GM12891 (cell line): ENCODE results near the gene ABCC10.
A peak's percentile ranks its signal among the peaks of the same experiment; 100 is the strongest.

Source experiments
- DNase-seq: peaks from one replicate; pipeline ENCODE4 v3.0.0; 2011; ENCODE audit warnings: low spot score; ENCODE audit not compliant: insufficient read length
- FAIRE-seq: peaks from 2 replicates; lab custom pipeline; 2011; peaks lifted over from hg19 to GRCh38; lab: Jason Lieb, UNC
- PAX5 ChIP-seq: IDR thresholded peaks from 2 replicates; pipeline ENCODE4 v1.6.1; 2011; ENCODE audit warnings: low read length, moderate library complexity, mild to moderate bottlenecking; ENCODE audit not compliant: insufficient read depth, severe bottlenecking
- POLR2A ChIP-seq: IDR thresholded peaks from 2 replicates; pipeline ENCODE4 v1.6.1; 2011; ENCODE audit warnings: low read depth, low read length, control low read depth
- POLR2AphosphoS5 ChIP-seq: IDR thresholded peaks from 2 replicates; pipeline ENCODE4 v1.6.1; 2011; ENCODE audit warnings: low read depth, low read length, control low read depth
- POU2F2 ChIP-seq: IDR thresholded peaks from 2 replicates; pipeline ENCODE4 v1.6.1; 2011; ENCODE audit warnings: low read depth, mild to moderate bottlenecking, control low read depth, low read length, moderate library complexity
- SPI1 ChIP-seq: IDR thresholded peaks from 2 replicates; pipeline ENCODE4 v1.6.1; 2011; ENCODE audit warnings: low read depth, low read length, control low read depth
- TAF1 ChIP-seq: IDR thresholded peaks from 2 replicates; pipeline ENCODE4 v1.6.1; 2011; ENCODE audit warnings: low read depth, low read length, control low read depth

ABCC10 gene

DNA sequence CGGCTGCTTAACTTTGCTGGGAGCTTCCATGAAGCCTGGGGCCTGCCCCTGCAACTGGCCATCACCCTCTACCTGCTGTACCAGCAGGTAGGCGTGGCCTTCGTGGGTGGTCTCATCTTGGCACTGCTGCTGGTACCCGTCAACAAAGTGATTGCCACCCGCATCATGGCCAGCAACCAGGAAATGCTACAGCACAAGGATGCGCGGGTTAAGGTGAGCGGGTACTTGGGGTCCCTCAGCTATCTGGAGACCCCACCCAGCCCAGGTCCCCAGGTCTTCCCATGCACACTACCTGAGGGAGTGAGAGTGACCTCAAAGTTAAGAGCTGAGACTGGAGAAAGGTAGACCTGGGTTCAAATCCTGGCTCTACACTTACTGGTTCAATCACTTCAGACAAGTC, 5.8 kb downstream of the ABCC10 start:
- TF ChIP-seq SPI1 = no peak
- no peak for TF ChIP-seq PAX5
- TF ChIP-seq POU2F2 = no peak
- no peak for TF ChIP-seq TAF1
- no peak for TF ChIP-seq POLR2AphosphoS5
- TF ChIP-seq POLR2A = no peak
- FAIRE-seq (no peak), DNase-seq (no peak)

DNA sequence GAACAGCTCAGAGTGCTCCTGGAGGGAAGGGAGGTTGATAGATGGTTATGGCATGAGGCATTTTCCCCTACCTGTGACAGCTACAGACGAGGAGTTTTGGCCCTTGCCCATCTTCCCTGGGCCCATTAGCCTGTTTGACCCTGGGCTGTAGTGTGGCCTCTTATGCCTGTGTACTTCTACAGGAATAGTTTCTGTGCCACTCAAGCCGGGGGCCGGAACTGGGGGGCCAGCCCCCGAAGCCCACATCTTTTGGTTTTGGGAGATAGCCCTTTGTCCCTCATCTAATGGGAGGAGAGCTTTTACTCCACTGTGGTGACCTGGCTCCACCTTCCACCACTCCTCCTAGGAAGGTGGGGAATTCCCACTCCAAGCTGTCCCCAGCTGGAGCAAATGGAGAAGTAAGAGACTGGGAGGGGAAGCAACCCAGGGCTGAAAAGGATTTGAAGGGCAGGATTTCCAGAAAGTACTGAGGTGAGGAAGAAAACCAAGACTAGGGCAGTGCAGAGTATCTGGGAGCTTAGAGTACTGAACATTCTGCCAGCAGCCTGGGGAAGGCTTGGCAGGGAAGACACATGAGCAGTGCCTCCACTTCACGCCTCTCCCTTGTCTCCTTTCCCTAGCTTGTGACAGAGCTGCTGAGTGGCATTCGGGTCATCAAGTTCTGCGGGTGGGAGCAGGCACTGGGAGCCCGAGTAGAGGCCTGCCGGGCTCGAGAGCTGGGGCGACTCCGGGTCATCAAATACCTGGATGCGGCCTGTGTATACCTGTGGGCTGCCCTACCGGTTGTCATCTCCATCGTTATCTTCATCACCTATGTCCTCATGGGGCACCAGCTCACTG, 6.9 kb downstream of the ABCC10 start:
- FAIRE-seq (no peak), DNase-seq (no peak)
- TF ChIP-seq POLR2A (no peak), POLR2AphosphoS5 (no peak), SPI1 (no peak), PAX5 (no peak), POU2F2 (no peak), TAF1 (no peak)

GRCh38 chr6:43434943-43435342, 7.6 kb downstream of the ABCC10 start:
- TF ChIP-seq PAX5 = no peak
- no peak for TF ChIP-seq TAF1
- no peak for TF ChIP-seq SPI1
- TF ChIP-seq POLR2AphosphoS5 = no peak
- TF ChIP-seq POU2F2 = no peak
- TF ChIP-seq POLR2A = no peak
- FAIRE-seq (no peak), DNase-seq (no peak)

GRCh38 chr6:43435682-43436437, 8.5 kb downstream of the ABCC10 start:
- FAIRE-seq (no peak), DNase-seq (no peak)
- 0 out of 2 replicates have a peak, but pooled peaks have one; percentile 22 for TF ChIP-seq POLR2A
- no peak for TF ChIP-seq PAX5

- DNase-seq (no peak), FAIRE-seq (no peak)
- TF ChIP-seq SPI1 (no peak), POU2F2 (no peak), POLR2A (no peak), POLR2AphosphoS5 (no peak), TAF1 (no peak), PAX5 (no peak)
Observed at GRCh38 chr6:43436577-43437282, 9.4 kb downstream of the ABCC10 start.

DNA sequence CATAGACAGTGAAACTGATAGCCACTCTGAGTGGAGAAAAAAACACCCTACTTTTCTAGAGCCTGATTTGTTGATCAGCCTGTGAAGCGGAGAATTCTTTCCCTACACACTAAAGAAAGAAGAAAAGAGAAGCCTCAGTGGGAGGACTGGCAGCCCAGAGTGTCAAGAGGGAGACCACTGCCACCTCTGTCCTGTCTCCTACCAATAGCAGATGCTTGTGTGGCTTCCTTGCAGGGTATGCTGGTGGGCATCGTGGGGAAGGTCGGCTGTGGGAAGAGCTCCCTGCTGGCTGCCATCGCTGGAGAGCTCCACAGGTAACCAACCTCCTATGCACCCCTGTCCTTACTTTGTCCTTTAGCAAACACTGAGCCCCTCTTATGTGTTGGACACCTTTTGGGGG, 10.4 kb downstream of the ABCC10 start:
- DNase-seq = no peak
- no peak for FAIRE-seq
- no peak for TF ChIP-seq PAX5
- no peak for TF ChIP-seq POLR2A
- no peak for TF ChIP-seq POU2F2
- TF ChIP-seq POLR2AphosphoS5 = no peak
- no peak for TF ChIP-seq SPI1
- no peak for TF ChIP-seq TAF1

- no peak for FAIRE-seq
- TF ChIP-seq TAF1 = no peak
- no peak for TF ChIP-seq PAX5
- no peak for TF ChIP-seq POU2F2
- no peak for DNase-seq
Observed at GRCh38 chr6:43442935-43443334, 15.6 kb downstream of the ABCC10 start.

- DNase-seq = no peak
- no peak for TF ChIP-seq PAX5
- no peak for TF ChIP-seq POLR2AphosphoS5
- no peak for TF ChIP-seq TAF1
- TF ChIP-seq POU2F2 = no peak
- no peak for TF ChIP-seq POLR2A
- no peak for TF ChIP-seq SPI1
Observed at GRCh38 chr6:43444036-43444435, 16.7 kb downstream of the ABCC10 start.

DNA sequence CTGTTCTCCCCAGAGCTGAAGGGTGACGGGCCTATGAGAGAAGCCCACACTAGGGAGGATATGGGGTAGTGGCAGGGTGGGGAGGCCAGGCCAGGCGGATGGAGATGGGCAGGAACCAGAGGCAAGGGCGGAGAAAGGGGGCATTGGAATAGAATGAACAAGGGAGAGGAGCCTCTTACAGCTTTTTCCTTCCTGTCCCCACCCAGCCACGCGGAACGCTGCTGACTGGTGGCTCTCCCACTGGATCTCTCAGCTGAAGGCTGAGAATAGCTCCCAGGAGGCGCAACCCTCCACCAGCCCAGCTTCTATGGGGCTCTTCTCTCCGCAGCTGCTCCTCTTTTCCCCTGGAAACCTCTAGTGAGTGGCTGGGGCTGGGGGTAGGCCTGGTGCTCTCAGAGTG, 17.2 kb downstream of the ABCC10 start:
- no peak for TF ChIP-seq TAF1
- TF ChIP-seq PAX5 = no peak
- no peak for TF ChIP-seq POLR2A
- TF ChIP-seq SPI1 = no peak
- TF ChIP-seq POLR2AphosphoS5 = no peak
- no peak for TF ChIP-seq POU2F2
- DNase-seq (no peak), FAIRE-seq (no peak)

More at GRCh38 chr6:43444036-43444435, 16.7 kb downstream of the ABCC10 start:
- FAIRE-seq = no peak
